Mammary epithelial cell (primary cell): ENCODE results near the gene SSBP3.

Source experiments
- CTCF ChIP-seq, 2 donors: IDR thresholded peaks in 1 of 2; conservative IDR thresholded peaks in 1 of 2; 2 replicates each; pipeline ENCODE4 v1.5.1; 2011 to 2012; ENCODE audit warnings: inconsistent platforms in 2 of 2, low read length in 2 of 2, mild to moderate bottlenecking in 2 of 2, control low read depth in 1 of 2, low read depth in 1 of 2; ENCODE audit not compliant: insufficient read depth in 1 of 2; ENCODE audit errors: extremely low read depth in 1 of 2
- EZH2 ChIP-seq: IDR thresholded peaks from 2 replicates; pipeline ENCODE4 v1.6.1; 2012; ENCODE audit warnings: low read length, inconsistent platforms, borderline replicate concordance

DNA sequence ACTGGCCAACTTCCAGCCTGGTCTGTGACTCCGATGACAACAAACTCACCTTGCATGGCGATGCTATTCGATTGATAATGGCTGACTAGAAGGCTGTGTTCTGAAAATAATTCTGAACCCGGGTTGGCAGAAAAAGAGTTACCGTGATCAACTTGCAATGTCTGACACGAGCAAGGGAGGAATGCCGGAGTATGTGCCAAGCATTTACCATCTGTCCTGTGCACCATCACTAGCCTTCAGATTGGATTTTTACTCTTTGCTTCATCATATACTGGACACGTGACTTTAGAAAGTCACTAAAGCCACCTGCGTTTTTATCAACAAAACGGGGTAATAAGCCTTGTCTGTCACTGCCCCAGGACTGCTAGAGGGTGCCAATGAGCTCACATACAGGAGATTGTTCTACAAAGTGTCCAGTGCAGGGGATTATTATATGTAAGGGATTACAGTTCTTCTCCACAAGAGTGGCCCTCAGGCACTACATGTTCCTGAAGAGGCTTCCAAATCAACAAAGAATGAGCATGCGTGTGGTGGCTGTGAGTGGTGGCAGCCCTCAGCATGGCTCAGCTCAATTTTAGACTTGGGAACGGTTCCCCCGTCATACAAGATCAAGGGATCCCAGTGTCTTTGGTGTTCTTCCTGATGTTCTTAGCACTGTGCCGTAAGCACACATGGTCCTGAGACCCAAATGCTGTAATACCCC lies 35.8 kb downstream of the SSBP3 start:
- TF ChIP-seq CTCF (conservative IDR thresholded peaks at IDR 0.05 in 1 of 2, IDR thresholded peaks at IDR 0.05 in 1 of 2; ENCODE audit: extremely low read depth in 1 of 2, insufficient read depth in 1 of 2, low read depth in 1 of 2, low read length in 2 of 2), result no peak
- no peak for TF ChIP-seq EZH2
